ENCODE data around the gene RPL31.

DNA sequence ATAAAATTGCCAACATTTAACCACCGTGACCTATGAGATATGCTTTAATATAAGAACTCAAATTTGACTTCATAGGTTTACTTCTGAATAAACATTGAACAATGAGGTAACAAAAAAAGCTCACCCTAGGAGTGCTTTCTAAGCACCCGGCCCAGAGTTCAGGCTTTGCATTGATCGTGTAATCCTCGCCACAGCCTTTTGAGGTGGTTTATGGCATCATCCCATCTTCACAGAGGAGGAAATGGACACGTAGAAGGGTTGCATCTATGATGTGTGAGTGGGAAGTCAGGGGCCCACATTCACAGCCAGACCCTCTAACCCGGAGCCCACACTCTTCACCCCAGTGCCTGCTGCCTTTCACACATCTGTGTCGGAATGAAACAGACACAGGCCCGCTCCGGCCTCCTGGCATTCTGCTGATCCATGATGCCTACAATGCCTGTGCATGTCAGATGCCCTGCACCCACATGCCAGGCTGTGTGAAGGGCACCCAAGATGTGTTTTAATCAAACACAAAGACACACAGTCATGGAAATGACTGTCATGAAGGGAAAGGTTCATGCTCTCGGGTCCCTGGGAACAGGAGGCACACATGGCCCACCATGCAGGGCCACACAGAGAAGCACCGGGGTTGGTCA, 48.6 kb upstream of the RPL31 start:
- TF ChIP-seq, protein P1, sequence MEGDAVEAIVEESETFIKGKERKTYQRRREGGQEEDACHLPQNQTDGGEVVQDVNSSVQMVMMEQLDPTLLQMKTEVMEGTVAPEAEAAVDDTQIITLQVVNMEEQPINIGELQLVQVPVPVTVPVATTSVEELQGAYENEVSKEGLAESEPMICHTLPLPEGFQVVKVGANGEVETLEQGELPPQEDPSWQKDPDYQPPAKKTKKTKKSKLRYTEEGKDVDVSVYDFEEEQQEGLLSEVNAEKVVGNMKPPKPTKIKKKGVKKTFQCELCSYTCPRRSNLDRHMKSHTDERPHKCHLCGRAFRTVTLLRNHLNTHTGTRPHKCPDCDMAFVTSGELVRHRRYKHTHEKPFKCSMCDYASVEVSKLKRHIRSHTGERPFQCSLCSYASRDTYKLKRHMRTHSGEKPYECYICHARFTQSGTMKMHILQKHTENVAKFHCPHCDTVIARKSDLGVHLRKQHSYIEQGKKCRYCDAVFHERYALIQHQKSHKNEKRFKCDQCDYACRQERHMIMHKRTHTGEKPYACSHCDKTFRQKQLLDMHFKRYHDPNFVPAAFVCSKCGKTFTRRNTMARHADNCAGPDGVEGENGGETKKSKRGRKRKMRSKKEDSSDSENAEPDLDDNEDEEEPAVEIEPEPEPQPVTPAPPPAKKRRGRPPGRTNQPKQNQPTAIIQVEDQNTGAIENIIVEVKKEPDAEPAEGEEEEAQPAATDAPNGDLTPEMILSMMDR (IDR thresholded peaks at IDR 0.05): no peak
- no peak for TF ChIP-seq POLR2A (IDR thresholded peaks at IDR 0.05)
- no peak for TF ChIP-seq POLR2AphosphoS5 (IDR thresholded peaks at IDR 0.05; ENCODE audit: insufficient read depth in 1 of 2, low read depth in 1 of 2)
